RPMI7951 (cell line): Measurements from ENCODE around the gene MIPEP. TPM values are rescaled to one million over a fixed set of nuclear protein-coding genes. Genes with fewer than 3 reads are reported as not detected.
A peak's percentile ranks its signal among the peaks of the same experiment; 100 is the strongest.

Experiments
- DNase-seq: peaks from one replicate; pipeline ENCODE4 v3.0.0-alpha.2; 2012; ENCODE audit warnings: low read depth
- total RNA-seq: library from RNA; depleted of rRNA; stranded (reverse); fragments of >200 nt; shearing (Covaris generic); gene quantifications from 2 replicates; pipeline ENCODE4 v1.2.3, GENCODE V29; 2014

Gene MIPEP
- total RNA-seq, 1 experiment from 2014 or later: 14.1 TPM

GRCh38 chr13:23852351-23852750, 36.8 kb downstream of the MIPEP start:
- DNase-seq: no peak

GRCh38 chr13:23851106-23851505, 38.1 kb downstream of the MIPEP start:
- DNase-seq: no peak

GRCh38 chr13:23850134-23850533, 39.1 kb downstream of the MIPEP start:
- no peak for DNase-seq

GRCh38 chr13:23849670-23850069, 39.5 kb downstream of the MIPEP start:
- no peak for DNase-seq

- DNase-seq: no peak
These were observed 40.5 kb downstream of the MIPEP start for GRCh38 chr13:23848646-23849141.

- no peak for DNase-seq
These were observed 41.2 kb downstream of the MIPEP start for GRCh38 chr13:23848019-23848418.

GRCh38 chr13:23847497-23847896, 41.7 kb downstream of the MIPEP start:
- DNase-seq: no peak

- no peak for DNase-seq
These were observed 44.0 kb downstream of the MIPEP start for GRCh38 chr13:23845105-23845725.

- DNase-seq: no peak
These were observed 45.1 kb downstream of the MIPEP start for GRCh38 chr13:23844132-23844531.

GRCh38 chr13:23843436-23843835, 45.8 kb downstream of the MIPEP start:
- DNase-seq: no peak

GRCh38 chr13:23842406-23842805, 46.8 kb downstream of the MIPEP start:
- no peak for DNase-seq

- DNase-seq: no peak
These were observed 55.2 kb downstream of the MIPEP start for GRCh38 chr13:23833733-23834611.

- DNase-seq: peak; percentile 54
These were observed 60.3 kb downstream of the MIPEP start for GRCh38 chr13:23828866-23829265.

GRCh38 chr13:23828086-23828485, 61.1 kb downstream of the MIPEP start:
- no peak for DNase-seq

GRCh38 chr13:23825179-23825578, 64.0 kb downstream of the MIPEP start:
- no peak for DNase-seq

- DNase-seq: no peak
These were observed 64.8 kb downstream of the MIPEP start for GRCh38 chr13:23824371-23824770.

- no peak for DNase-seq
These were observed 66.9 kb downstream of the MIPEP start for GRCh38 chr13:23822252-23822824.

GRCh38 chr13:23820530-23820929, 68.7 kb downstream of the MIPEP start:
- no peak for DNase-seq

- no peak for DNase-seq
These were observed 71.4 kb downstream of the MIPEP start for GRCh38 chr13:23817830-23818229.

- no peak for DNase-seq
These were observed 72.1 kb downstream of the MIPEP start for GRCh38 chr13:23817136-23817535.

- no peak for DNase-seq
These were observed 75.6 kb downstream of the MIPEP start for GRCh38 chr13:23813635-23814034.

GRCh38 chr13:23811366-23812062, 77.7 kb downstream of the MIPEP start:
- DNase-seq: no peak
